GM18868 (cell line): ENCODE measurements around the gene TNNC1.

Experiments
- ATAC-seq: cut with Tn5 transposase; IDR thresholded peaks from one replicate; pipeline ENCODE4 v1.9.1; 2021; ENCODE audit warnings: mild to moderate bottlenecking, moderate library complexity; ENCODE audit not compliant: unreplicated experiment

Gene TNNC1

GRCh38 chr3:52458770-52459545, 5.1 kb upstream of the TNNC1 start:
- no peak for ATAC-seq

DNA sequence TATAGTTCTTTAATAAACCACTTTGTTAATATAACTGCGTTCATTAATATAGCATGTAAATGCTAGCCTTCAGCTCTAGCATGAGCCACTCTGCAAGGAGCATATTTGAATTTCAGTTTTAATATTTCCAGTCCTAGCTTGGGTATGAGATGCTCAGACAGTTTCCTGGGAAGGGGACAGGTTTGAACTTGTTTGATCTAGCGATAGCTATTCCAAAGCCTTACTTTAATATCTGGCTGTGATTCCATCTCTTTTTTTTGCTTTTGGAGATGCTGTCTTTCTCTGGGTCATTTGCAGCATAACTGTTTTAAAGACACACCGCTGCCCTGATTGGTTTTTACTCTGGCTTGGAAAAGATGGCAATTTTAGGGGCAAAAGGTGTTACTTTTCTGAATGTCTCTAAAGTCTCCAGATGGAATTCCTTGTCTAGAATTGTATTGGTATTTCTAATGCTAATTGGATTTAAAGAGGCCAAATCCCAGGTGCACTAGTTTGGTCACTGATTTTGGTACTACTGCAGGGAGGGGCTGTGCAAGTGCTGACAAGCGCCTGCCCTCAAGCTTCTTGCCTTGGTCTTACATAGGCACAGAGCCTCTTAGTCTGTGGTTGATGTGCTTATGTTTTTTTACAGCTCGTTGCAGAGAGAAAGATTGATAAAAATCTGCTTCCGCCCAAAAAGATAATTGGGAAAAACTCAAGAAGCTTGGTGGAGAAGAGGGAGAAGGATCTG, 4.4 kb upstream of the TNNC1 start:
- ATAC-seq: no peak

GRCh38 chr3:52456800-52457183, 3.0 kb upstream of the TNNC1 start:
- ATAC-seq: no peak

DNA sequence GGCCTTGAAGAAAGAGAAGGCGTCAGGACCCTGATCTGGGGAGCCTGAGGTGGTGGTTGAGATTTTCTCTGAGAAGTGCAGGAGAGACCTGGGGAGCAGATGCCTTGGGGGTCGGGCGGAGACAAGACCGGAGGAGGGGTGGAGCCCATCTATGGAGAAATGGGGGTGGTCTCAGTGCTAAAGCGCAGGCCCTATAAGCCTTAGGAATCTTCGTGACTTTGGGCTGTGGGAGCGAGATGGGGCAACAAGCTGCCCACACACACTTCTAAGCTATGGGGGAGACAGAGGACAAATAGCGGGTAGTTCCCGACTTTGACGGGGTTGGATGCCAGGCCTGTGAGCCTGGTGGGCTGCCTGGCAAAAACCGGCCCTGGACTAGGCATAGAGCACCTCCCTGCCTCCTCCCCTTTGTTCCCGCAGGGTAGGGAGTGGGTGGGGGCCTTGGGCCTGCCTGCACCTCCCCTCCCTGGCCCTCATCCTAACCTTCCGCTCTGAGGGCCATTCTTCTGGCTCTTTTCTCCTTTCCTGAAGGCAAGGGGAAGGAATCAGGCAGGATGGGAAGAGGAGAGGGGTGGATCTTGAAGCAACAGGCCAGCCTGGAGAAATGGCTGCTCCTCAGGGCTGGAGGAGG, 2.4 kb upstream of the TNNC1 start:
- no peak for ATAC-seq

DNA sequence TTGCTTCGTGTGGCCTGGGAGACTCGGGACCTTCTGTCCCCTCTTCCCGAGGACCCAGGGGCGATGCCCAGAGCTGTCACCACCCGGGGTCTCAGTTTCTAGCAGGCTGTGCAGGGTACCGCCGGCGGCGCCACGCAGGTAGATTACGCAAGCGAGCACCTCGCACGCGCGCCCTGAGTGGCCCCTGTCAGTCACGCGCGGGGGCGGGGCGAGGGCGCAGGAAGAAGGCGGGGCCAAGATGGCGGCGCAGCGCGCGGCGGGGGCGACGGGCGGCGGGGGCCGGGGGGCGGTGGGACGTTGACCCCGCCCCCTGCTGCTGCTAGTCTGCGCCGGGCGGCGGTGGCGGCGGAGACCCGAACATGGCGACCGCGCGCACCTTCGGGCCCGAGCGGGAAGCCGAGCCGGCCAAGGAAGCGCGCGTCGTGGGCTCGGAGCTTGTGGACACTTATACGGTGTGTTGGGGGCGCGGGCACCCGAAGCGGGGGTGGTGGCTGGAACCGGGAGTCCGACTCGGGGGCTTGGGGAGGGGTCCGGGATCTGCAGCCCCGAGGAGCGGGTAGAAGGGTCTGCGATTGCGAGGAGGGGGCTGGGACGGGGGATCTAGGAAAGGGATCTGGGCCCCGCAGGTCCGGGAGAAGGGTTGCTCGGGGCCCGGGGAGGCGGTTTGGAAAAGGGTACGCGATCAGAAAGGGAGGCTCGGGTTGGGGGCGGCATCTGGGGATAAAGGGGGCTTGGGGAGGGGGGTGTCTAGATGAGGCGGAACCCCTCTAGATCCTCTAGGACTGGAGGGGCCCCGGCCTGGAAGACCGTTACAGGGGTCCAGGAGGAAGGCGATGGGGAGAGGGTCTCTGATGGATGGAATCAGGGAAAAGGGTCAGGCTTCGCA, 1.7 kb upstream of the TNNC1 start, which contains the start of gene NISCH:
NISCH (plus strand) TSS at position 322 of the 886 bp plus-strand sequence; CDS start at position 360, 38 bp downstream.
- ATAC-seq: peak; percentile 92

- ATAC-seq: no peak
These were observed 1.1 kb upstream of the TNNC1 start for GRCh38 chr3:52454938-52455282.

- ATAC-seq: no peak
These were observed 553 bp upstream of the TNNC1 start for GRCh38 chr3:52454250-52454937.

GRCh38 chr3:52452570-52453221, 1.1 kb downstream of the TNNC1 start:
- no peak for ATAC-seq

DNA sequence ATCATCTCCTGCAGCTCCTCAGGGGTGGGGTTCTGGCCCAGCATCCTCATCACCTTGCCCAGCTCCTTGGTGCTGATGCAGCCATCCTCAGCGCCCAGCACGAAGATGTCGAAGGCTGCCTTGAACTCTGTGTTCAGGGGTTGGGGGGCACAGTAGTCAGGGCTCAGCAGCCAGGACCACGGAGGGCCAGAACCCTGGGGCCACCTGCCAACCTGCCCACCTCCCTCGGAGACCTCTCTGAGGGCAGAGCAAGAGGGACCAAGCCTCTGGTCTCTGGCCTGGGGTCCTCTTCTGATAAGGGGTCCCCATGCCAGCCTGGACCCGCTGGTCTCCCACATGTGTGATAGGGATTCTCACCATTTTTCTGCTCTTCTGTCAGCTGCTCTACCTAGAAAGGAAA, 1.7 kb downstream of the TNNC1 start:
- ATAC-seq: no peak

DNA sequence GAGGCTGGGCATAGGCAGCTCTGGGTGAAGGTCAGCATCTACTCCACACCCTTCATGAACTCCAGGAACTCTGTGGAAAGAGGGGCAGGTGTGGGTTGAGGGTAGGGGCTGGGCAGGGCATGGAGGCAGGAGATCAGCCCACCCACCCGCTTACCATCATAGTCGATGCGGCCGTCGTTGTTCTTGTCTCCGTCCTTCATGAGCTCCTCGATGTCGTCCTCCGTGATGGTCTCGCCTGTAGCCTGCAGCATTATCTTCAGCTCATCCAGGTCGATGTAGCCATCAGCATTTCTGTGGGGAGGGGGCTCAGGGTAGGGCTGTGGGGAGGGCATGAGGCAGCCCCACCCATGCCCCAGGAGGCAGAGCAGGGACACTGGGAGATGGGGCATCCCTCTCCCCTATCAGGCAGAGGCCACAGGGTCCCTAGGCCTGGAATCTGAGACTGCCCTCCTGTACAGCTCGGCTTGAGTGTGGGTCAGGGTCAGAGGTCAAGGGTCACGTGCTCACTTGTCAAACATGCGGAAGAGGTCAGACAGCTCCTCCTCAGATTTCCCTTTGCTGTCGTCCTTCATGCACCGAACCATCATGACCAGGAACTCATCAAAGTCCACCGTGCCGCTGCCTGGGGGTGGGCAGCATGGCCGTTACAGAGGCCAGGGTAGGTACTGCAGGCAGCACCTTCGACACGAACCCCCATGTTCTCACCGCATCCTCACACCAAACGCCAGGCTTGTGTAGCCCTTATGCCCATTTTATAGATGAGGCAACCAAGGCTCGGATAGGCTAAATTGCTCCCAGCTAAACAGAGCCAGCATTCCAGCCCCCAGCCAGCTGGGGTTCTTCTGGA, 2.4 kb downstream of the TNNC1 start:
- no peak for ATAC-seq

DNA sequence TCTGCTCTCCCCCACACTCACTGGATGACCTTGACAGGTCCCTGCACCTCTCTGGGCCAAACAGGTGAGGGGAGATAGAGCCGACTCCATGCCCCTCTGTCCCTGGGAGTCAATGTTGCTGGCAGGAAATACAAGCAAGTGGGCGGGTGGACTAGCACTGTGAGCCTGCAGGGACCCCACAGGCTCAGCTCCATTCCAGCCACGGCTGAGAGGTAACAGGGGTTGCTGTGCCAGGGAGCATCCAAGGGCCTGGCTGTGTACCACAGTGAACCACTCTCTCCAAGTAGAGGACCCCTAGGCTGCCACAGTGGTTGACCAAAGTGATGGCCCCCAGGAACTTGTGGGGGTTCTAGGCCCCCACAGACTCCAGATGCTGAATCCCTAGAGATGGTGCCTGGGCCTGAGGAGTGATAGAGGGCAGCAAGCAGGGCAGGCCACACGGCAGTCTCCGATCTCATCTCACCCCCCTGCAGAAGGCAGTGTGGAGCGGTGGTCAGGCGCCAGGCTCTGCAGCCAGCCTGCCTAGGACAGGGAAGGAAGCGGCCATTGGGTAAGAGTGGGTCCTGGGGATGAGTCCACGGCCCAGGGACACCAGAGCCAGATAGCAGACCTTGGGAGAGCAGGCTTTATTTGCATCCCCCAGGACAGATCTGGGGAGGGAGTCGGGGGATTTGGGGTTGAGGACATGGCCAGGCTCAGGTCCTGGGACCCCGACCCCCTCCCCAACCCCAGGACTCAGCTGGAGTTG, 3.2 kb downstream of the TNNC1 start:
- no peak for ATAC-seq

- no peak for ATAC-seq
These were observed 6.1 kb downstream of the TNNC1 start for GRCh38 chr3:52447512-52448355.

GRCh38 chr3:52446631-52447511, 7.0 kb downstream of the TNNC1 start:
- ATAC-seq: peak; percentile 62

DNA sequence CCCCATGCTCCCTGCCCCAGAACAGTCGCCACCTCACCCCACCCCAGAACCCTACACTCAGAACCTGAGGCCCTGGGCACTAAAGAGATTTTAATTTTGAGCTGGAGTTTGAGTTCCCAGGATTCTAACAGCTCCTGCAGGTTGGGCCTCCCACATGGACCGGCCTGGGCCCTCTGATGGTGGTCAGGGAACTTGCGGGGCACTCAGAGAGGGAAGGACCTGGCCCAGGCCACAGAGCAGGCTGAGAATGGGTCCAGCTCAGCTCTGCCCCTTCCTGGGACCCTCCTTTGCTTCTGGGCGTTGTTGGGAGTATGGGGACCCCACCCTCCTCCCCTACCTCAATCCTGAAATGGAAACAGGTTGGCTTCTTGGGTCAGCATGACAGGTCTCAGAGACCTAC, 7.8 kb downstream of the TNNC1 start:
- no peak for ATAC-seq

DNA sequence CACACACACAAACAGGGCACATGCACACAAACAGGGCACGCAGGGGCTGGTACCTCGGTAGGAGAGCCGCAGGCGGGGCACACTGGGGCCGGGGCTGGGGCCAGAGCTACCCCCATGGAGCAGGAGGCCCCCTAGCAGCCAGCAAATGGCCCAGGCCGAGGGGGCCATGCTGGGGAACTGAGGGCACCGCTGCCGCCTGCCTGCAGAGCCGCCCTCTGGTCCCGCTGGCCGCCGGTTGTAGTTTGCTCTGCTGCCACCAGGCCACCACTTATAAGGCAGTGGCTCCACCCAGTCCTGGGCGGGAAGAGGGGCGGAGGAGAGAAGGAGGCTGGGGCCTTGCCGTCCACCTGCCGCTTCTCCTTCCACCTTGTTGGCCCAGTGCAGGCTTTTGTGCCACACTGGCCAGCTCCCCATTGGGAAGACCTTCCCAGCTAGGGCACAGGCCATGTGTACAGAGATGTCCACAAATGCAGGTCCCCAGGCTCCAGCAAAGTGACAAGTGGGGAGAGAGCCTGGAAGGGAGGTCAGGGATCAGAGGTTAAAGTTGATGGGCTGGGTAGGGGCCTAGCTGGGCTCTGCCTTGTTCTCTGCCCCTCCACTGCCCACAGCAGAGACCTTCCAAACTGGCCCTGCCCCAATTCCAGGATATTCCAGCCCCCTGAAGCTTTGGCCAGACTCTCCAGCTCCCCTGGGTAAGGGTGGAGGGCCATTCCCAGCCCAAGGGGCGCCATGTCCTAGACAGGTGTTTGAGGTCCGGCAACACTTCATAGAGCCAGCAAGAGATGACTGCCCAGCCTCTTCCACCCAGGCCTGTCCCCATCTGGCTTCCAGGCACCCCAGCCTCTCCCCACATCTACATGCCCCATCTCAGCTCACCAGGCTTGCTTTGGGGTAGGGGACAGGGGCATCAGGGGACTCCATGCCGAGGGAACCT, 8.7 kb downstream of the TNNC1 start, which contains the start of gene SEMA3G:
SEMA3G (minus strand) TSS at position 244 of the 934 bp plus-strand sequence; CDS start at position 168, 76 bp downstream.
- ATAC-seq: peak; percentile 90
